HepG2 (cell line): ENCODE measurements around the gene SSR2. TPM values are rescaled to one million over a fixed set of nuclear protein-coding genes. Genes with fewer than 3 reads are reported as not detected.

ENCODE experiments used
- HIVEP1 ChIP-seq: sonication (generic); formaldehyde crosslinking; IDR thresholded peaks from 2 replicates; pipeline ENCODE4 v1.4.0; 2020; ENCODE audit warnings: mild to moderate bottlenecking, missing genetic modification reagents
- HNRNPL ChIP-seq: fragments of 200-400 bp; formaldehyde crosslinking; IDR thresholded peaks from 2 replicates; pipeline ENCODE4 v1.6.1; 2017; ENCODE audit warnings: mild to moderate bottlenecking, low read depth, low read length
- KLF16 ChIP-seq, 2 experiments: sonication (generic) in 1 of 2; formaldehyde crosslinking in 1 of 2; IDR thresholded peaks; 2 replicates each; pipeline versions ENCODE4 v1.6.1 to v1.8.0; 2016 to 2023; ENCODE audit warnings: missing genetic modification reagents in 2 of 2, missing compliant biosample characterization in 1 of 2
- TBL1XR1 ChIP-seq: fragments of 150-350 bp; IDR thresholded peaks from 2 replicates; pipeline ENCODE4 v1.6.1; 2014; ENCODE audit warnings: borderline replicate concordance, low read length; ENCODE audit not compliant: partially characterized antibody
- ZBTB7B ChIP-seq: sonication (generic); formaldehyde crosslinking; IDR thresholded peaks from 2 replicates; pipeline ENCODE4 v1.4.0; 2020; ENCODE audit warnings: missing genetic modification reagents
- ZFP1 ChIP-seq: IDR thresholded peaks from 2 replicates; pipeline ENCODE4 v1.6.1; 2016
- ZMYM2 ChIP-seq: sonication (generic); formaldehyde crosslinking; IDR thresholded peaks from 2 replicates; pipeline ENCODE4 v1.8.0; 2022; ENCODE audit warnings: mild to moderate bottlenecking, missing genetic modification reagents
- ZNF230 ChIP-seq: sonication (generic); formaldehyde crosslinking; IDR thresholded peaks from 2 replicates; pipeline ENCODE4 v1.4.0; 2020; ENCODE audit warnings: mild to moderate bottlenecking, missing genetic modification reagents
- ZNF34 ChIP-seq: sonication (generic); formaldehyde crosslinking; IDR thresholded peaks from 2 replicates; pipeline ENCODE4 v1.4.0; 2020; ENCODE audit warnings: mild to moderate bottlenecking, missing genetic modification reagents, borderline replicate concordance
- ZNF788 ChIP-seq: sonication (generic); formaldehyde crosslinking; IDR thresholded peaks from 2 replicates; pipeline ENCODE4 v1.5.0; 2020; ENCODE audit warnings: mild to moderate bottlenecking, missing genetic modification reagents, borderline replicate concordance
- polyA plus RNA-seq, 8 experiments: library from polyadenylated mRNA; depleted of rRNA in 3 of 8; stranded (reverse) in 7 of 8; unstranded in 1 of 8; fragments of >200 nt; fragmentation: Illumina TruSeq in 4 of 8; extraction: Trizol in 4 of 8; gene quantifications; 2 replicates each; pipeline versions ENCODE4 v1.2.1 to v1.2.3, GENCODE V29; 2011 to 2016; ENCODE audit warnings: low read depth in 4 of 8, missing spikeins in 1 of 8, mixed read lengths in 1 of 8; ENCODE audit not compliant: insufficient read depth in 1 of 8
- total RNA-seq, 5 experiments: library from RNA; depleted of rRNA; stranded (reverse); fragments of >200 nt; fragmentation: Illumina TruSeq; extraction: Trizol; gene quantifications; 2 replicates each; pipeline ENCODE4 v1.2.3, GENCODE V29; 2016; ENCODE audit warnings: low read depth in 1 of 5
- TF ChIP-seq, protein P1 (sequence below): sonication (generic); formaldehyde crosslinking; IDR thresholded peaks from 2 replicates; pipeline ENCODE4 v1.5.0; 2020; ENCODE audit warnings: mild to moderate bottlenecking, missing genetic modification reagents, borderline replicate concordance
- TF ChIP-seq, protein P2 (sequence below): sonication (generic); formaldehyde crosslinking; IDR thresholded peaks from 2 replicates; pipeline ENCODE4 v1.4.0; 2020; ENCODE audit warnings: missing genetic modification reagents, low read depth, mild to moderate bottlenecking, borderline replicate concordance
- TF ChIP-seq, protein P3 (sequence below): sonication (generic); formaldehyde crosslinking; IDR thresholded peaks from 2 replicates; pipeline ENCODE4 v1.5.1; 2020; ENCODE audit warnings: mild to moderate bottlenecking, missing genetic modification reagents, borderline replicate concordance

Gene SSR2
- total and polyA plus RNA-seq, 2 of the 13 experiments (the other 11 are each of a cell fraction or from before 2014, with no cell fraction given) = 284 to 461 TPM

DNA sequence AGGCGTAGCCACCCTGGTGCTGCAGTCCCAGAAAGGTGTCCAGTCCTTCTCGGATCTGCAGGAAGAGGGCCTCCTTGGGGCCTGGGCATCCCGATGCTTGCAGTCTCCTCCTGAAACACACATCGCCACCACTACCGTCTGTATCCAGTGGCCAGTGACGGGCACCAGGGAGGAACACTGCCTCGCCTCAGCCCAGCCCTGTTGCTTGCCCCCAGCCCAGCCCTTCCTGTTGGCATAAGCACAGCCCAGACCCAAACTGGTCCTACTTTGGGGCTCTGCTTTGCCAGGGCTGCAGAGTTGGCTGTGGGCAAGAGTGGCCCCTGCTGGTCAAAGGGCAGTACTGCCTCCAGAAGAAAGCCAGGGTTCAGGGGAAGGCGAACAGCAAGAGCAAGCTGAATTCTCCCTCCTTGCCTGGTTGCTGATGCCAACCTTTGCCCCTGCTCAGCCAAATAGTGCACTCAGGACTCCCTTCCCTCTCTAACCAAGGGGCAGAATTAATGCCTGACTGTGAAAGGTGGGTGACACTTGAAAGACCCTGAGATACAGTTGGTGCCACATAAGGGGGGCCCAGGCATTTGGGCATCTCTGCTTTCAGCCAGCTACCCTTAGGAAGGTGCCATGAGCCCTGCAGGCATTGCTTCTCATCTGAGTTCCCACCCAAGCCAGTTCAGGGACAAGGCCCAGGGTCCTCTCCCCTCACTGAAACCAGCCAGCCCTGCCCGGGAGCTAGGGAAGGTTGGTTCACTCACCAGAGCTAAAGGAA, 31.3 kb downstream of the SSR2 start (continued):
- TF ChIP-seq, protein P1, sequence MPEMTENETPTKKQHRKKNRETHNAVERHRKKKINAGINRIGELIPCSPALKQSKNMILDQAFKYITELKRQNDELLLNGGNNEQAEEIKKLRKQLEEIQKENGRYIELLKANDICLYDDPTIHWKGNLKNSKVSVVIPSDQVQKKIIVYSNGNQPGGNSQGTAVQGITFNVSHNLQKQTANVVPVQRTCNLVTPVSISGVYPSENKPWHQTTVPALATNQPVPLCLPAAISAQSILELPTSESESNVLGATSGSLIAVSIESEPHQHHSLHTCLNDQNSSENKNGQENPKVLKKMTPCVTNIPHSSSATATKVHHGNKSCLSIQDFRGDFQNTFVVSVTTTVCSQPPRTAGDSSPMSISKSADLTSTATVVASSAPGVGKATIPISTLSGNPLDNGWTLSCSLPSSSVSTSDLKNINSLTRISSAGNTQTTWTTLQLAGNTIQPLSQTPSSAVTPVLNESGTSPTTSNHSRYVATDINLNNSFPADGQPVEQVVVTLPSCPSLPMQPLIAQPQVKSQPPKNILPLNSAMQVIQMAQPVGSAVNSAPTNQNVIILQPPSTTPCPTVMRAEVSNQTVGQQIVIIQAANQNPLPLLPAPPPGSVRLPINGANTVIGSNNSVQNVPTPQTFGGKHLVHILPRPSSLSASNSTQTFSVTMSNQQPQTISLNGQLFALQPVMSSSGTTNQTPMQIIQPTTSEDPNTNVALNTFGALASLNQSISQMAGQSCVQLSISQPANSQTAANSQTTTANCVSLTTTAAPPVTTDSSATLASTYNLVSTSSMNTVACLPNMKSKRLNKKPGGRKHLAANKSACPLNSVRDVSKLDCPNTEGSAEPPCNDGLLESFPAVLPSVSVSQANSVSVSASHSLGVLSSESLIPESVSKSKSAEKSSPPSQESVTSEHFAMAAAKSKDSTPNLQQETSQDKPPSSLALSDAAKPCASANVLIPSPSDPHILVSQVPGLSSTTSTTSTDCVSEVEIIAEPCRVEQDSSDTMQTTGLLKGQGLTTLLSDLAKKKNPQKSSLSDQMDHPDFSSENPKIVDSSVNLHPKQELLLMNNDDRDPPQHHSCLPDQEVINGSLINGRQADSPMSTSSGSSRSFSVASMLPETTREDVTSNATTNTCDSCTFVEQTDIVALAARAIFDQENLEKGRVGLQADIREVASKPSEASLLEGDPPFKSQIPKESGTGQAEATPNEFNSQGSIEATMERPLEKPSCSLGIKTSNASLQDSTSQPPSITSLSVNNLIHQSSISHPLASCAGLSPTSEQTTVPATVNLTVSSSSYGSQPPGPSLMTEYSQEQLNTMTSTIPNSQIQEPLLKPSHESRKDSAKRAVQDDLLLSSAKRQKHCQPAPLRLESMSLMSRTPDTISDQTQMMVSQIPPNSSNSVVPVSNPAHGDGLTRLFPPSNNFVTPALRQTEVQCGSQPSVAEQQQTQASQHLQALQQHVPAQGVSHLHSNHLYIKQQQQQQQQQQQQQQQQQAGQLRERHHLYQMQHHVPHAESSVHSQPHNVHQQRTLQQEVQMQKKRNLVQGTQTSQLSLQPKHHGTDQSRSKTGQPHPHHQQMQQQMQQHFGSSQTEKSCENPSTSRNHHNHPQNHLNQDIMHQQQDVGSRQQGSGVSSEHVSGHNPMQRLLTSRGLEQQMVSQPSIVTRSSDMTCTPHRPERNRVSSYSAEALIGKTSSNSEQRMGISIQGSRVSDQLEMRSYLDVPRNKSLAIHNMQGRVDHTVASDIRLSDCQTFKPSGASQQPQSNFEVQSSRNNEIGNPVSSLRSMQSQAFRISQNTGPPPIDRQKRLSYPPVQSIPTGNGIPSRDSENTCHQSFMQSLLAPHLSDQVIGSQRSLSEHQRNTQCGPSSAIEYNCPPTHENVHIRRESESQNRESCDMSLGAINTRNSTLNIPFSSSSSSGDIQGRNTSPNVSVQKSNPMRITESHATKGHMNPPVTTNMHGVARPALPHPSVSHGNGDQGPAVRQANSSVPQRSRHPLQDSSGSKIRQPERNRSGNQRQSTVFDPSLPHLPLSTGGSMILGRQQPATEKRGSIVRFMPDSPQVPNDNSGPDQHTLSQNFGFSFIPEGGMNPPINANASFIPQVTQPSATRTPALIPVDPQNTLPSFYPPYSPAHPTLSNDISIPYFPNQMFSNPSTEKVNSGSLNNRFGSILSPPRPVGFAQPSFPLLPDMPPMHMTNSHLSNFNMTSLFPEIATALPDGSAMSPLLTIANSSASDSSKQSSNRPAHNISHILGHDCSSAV (CRISPR knock-in tag) = no peak
- TF ChIP-seq ZFP1 (CRISPR knock-in tag) = no peak
- 0 out of 2 replicates have a peak, but pooled peaks have one; percentile 19 for TF ChIP-seq ZBTB7B (CRISPR knock-in tag)
- TF ChIP-seq ZNF230 = peak; percentile 90; the same call in 1 of the 2 replicates
- 0 out of 2 replicates have a peak, but pooled peaks have one; percentile 39 for TF ChIP-seq HIVEP1 (CRISPR knock-in tag)
- TF ChIP-seq HNRNPL = peak; percentile 95
- TF ChIP-seq ZNF788 = peak; percentile 62; the same call in 1 of the 2 replicates
- TF ChIP-seq ZNF34 (CRISPR knock-in tag) = 0 out of 2 replicates have a peak, but pooled peaks have one; percentile 34
- TF ChIP-seq, protein P2, sequence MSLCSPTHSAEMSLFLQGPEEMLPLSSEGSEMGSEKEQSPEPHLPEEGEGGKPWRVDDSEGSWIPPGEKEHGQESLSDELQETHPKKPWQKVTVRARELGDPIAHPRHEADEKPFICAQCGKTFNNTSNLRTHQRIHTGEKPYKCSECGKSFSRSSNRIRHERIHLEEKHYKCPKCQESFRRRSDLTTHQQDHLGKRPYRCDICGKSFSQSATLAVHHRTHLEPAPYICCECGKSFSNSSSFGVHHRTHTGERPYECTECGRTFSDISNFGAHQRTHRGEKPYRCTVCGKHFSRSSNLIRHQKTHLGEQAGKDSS (CRISPR knock-in tag) = peak; percentile 26; the same call in 1 of the 2 replicates
- TF ChIP-seq TBL1XR1 = no peak
- TF ChIP-seq, protein P3, sequence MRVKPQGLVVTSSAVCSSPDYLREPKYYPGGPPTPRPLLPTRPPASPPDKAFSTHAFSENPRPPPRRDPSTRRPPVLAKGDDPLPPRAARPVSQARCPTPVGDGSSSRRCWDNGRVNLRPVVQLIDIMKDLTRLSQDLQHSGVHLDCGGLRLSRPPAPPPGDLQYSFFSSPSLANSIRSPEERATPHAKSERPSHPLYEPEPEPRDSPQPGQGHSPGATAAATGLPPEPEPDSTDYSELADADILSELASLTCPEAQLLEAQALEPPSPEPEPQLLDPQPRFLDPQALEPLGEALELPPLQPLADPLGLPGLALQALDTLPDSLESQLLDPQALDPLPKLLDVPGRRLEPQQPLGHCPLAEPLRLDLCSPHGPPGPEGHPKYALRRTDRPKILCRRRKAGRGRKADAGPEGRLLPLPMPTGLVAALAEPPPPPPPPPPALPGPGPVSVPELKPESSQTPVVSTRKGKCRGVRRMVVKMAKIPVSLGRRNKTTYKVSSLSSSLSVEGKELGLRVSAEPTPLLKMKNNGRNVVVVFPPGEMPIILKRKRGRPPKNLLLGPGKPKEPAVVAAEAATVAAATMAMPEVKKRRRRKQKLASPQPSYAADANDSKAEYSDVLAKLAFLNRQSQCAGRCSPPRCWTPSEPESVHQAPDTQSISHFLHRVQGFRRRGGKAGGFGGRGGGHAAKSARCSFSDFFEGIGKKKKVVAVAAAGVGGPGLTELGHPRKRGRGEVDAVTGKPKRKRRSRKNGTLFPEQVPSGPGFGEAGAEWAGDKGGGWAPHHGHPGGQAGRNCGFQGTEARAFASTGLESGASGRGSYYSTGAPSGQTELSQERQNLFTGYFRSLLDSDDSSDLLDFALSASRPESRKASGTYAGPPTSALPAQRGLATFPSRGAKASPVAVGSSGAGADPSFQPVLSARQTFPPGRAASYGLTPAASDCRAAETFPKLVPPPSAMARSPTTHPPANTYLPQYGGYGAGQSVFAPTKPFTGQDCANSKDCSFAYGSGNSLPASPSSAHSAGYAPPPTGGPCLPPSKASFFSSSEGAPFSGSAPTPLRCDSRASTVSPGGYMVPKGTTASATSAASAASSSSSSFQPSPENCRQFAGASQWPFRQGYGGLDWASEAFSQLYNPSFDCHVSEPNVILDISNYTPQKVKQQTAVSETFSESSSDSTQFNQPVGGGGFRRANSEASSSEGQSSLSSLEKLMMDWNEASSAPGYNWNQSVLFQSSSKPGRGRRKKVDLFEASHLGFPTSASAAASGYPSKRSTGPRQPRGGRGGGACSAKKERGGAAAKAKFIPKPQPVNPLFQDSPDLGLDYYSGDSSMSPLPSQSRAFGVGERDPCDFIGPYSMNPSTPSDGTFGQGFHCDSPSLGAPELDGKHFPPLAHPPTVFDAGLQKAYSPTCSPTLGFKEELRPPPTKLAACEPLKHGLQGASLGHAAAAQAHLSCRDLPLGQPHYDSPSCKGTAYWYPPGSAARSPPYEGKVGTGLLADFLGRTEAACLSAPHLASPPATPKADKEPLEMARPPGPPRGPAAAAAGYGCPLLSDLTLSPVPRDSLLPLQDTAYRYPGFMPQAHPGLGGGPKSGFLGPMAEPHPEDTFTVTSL (CRISPR knock-in tag) = no peak
- TF ChIP-seq KLF16 (CRISPR knock-in tag; IDR thresholded peaks at IDR 0.05) = 0 out of 4 replicates have a peak, but pooled peaks of 1 of the 2 experiments have one; percentile 47
- no peak for TF ChIP-seq ZMYM2
